GM21423 (cell line): ENCODE results near the gene FCER2.
"Not testable (repeated sequence)": the region's sequence is repeated elsewhere in the genome, so short reads cannot be mapped to it uniquely, and the experiment has no call there.

Experiments
- ATAC-seq: cut with Tn5 transposase; IDR thresholded peaks from one replicate; pipeline ENCODE4 v1.9.1; 2021; ENCODE audit warnings: mild to moderate bottlenecking, moderate library complexity; ENCODE audit not compliant: unreplicated experiment

The FCER2 gene, protein sequence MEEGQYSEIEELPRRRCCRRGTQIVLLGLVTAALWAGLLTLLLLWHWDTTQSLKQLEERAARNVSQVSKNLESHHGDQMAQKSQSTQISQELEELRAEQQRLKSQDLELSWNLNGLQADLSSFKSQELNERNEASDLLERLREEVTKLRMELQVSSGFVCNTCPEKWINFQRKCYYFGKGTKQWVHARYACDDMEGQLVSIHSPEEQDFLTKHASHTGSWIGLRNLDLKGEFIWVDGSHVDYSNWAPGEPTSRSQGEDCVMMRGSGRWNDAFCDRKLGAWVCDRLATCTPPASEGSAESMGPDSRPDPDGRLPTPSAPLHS

DNA sequence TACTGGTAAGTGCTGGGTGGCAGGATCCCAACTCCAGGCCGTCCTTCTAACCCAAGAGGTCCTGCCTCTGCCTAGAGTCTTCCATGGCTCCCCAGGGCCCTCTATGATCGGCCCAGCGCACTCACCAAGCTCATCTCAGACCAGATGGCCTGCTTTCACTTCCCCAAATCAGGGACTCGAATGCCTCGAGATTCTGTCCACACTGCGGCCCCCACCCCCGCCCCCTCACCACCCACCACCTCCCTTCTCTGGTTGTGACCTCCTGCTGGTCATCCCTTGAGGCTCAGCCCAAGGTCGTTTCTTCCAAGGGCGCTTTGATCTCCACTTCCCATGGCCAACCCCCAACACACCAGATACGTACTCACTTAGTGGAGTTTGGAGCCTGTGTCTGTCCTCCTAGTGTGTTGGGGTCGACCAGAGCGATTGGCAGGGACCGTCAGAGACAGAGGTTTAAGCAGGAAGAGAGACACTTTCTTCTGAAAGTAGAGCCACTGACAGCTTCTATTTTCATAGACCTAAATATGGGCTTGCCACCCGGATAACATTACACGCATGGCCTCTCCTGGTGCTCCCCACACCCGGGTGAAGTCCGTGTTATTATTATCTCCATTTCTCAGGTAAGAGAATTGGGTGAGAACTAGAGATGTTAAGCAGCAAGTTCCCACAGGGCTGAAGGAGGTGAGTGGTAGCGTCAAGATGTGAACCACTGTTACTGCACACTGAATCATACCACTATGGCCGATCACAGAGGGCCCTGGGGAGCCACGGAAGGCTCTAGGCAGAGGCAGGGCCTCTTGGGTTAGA lies at the start of gene FCER2:
Gene FCER2 (minus strand): TSS at position 478 of the 804 bp plus-strand sequence. CDS start 2,371 bp downstream, outside the sequence.
- peak; percentile 44 for ATAC-seq

DNA sequence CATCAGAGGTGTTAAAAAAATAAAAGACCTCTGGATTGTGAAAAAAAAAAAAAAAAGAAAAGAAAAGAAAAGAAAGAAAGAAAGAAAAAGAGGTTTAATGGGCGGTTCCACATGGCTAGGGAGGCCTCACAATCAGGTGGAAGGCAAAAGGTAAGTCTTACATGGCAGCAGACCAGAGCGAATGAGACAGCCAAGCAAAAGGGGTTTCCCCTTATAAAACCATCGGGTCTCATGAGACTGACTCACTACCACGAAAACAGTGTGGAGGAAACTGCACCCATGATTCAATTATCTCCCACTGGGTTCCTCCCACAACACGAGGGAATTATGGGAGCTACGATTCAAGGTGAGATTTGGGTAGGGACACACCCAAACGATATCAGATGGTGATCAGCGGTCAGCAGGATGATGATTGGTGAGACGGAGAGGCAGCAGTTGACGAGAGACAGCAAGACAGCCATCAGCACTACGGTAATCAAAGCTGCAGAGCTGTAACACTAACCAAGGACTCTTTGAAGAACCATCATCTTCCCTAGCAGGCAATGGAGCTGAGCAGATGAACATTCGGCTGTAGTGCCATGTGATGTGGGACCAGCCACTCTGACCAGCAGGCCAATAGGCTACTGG lies 49.3 kb upstream of the FCER2 start:
- ATAC-seq, result no peak

DNA sequence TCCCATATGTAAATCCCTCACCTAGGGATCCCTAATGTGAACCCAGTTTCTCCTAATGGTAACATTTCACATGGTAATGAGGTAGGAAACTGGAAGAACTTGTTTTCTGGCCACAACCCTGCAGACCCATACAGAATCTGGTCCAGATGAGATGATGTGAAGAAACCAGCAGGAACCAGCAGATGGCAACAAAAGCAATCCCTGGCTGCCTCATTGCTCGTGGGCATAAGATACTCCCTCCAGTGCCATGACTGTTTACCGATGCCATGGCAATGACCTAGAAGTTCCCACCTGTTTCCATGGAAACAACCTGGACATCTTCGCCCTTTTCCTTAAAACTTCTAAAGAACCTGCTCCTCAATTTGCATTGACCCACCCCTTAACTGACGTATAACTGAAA lies 46.8 kb upstream of the FCER2 start:
- ATAC-seq, result no peak

DNA sequence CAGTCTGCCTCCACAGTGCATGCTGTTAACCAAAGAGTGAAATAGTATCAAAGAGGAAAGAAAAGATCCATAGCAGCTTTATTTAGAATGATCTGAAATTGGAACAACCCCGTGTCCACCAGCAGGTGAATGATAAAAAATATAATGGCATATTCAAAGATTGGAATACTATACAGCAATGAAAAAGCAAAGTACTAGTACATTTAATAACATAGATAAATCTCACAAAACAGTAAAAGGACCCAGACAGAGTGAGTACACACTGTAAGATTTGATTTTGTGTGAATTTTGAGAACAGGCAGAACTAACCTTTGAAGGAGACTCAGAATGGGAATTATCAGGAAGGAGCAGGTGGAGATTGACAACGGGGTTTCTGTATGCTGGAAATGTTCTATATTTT lies 46.2 kb upstream of the FCER2 start:
- no peak for ATAC-seq

DNA sequence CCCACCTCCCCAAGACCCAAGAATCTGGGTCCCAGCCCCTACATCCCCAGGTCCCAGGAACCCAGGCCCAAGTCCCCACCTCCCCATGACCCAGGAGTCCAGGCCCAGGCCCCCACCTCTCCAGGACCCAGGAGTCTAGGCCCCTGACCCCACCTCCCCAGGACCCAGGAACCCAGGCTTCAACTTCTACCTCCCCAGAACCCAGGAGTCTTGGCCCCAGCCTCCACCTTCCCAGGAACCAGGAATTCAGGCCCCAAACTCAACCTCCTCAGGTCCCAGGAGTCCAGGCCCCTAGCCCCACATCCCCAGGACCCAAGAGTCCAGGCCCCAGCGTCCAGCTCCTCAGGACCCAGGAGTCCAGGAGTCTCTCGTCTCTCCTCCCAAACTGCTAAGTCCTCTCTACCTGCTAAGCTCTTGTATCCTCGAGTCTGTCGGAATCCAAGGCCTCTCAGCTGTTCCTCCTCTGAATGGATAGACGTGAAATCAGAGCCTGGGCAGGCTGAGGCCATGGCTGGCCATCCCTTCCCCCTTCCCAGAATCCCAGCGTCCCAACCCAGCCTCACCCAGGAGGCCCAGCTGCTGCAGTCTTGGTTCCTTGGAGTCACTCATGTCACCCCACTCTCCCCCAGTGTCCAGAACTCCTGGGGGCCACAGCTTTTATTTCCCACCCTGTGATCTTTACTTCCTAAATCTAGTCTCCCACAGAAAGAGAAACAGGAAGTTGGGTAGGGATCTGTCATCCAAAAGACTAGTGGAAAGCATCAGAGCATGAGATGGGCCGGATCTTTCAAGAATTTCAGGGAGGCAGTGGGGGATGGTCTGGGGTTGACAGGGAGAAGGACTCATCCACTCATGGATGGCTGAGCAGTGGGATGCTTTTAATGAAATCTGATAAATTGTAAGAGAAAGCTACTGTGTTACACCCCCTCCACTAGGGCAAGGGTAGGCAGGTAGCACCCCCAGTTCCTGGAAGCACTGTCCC lies 45.3 kb upstream of the FCER2 start, which contains the start of gene CD209:
Gene CD209 (minus strand): TSS at position 632 of the 982 bp plus-strand sequence. CDS start 23 bp downstream, at position 609.
- no peak for ATAC-seq

DNA sequence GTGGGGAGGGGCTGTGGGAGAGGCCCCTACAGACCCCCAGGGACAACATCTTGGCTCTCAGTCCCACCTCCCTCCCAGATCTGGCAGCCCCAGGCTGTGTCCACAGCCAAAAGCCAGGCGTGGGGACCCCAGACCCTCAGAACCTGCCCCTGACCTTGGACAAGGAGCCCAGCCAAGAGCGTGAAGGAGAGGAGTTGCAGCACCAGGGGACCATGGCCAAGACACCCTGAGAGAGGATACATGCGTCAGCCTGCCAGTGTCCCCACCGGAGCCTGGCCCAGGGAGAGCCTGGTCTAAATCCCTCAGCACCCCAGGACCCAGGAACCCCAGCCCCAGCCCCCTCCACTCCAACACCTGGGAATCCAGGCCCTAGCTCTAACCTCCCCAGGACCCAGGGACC lies 44.4 kb upstream of the FCER2 start:
- not testable (repeated sequence) for ATAC-seq

DNA sequence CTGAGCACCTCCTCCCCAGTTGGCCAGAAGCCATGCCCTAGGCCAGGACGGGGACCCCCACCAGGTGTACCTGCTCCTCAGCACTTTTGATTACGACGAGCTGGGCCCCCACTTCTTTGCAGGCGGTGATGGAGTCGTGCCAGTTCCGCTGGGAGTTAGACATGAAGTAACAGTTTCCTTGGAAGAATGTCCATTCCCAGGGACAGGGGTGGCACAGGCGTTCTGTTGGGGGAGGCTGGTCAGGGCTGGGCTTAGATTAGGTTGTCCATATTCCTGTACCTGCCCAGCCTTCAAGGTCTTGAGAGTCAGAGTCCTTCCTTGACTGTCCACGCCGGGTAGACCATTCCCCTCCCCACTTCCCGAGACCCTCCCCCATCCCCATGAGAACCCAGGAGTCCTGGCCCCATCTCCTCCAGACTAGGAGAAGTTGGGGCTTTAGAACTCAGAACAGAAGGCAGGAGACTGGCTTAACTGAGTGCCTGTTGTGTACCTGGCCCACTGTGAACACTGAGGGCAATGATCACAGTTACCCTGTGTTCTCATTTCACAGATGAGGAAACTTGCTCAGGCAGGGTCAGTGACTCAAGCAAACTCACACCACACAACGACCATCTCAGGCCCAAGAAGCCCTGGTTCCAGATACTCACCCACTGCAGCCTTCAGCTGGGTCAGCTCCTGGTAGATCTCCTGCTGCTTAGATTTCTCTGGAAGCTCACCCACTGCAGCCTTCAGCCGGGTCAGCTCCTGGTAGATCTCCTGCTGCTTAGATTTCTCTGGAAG lies 43.1 kb upstream of the FCER2 start:
- ATAC-seq, result no peak

DNA sequence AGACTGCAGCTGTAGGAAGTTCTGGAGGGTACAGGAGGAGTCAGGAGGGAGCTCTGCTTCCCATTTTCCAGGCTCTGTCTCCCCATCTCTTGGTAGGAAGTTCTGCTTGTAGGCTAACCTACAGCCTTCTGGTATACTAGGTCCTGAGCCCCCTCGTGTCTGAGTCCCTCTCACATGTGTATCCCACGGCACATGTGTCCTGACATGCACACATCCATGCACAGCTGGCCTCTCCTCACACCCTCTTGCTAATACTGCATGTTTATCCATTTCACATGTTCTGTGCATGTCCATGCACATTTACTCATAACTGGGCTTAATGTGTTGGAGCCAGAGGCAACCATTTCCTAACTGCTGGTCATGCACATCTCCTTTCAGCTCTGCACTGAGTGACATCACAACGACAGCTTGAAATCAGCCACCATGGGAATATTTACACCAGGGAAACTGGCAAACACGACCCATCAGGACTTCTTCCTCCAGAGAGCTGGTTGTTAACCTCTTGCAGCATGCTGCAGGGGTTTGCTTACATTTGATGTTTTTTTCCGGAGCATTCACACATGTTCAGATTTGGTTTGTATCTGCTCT lies 42.4 kb upstream of the FCER2 start:
- no peak for ATAC-seq

DNA sequence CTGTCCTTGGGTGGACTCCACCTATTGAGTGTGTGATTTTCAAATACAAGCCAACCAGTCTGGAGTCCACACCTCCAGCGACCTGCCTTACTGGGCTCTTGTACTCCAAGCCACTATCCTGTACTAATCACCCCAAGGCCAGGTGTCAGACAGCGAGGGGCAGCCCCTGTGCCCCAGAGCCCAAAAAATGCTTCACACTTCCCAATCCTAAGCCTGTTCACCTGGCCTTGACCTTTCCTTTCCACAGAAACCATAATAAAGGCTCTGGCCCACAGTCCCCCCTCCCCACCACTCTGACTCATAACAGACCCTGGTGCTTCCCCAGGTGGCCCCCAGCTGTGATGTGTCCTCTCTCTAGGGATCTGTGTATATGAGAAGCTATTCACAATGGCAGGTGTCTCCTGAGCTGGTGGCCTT lies 41.5 kb upstream of the FCER2 start:
- ATAC-seq, result peak; percentile 69

DNA sequence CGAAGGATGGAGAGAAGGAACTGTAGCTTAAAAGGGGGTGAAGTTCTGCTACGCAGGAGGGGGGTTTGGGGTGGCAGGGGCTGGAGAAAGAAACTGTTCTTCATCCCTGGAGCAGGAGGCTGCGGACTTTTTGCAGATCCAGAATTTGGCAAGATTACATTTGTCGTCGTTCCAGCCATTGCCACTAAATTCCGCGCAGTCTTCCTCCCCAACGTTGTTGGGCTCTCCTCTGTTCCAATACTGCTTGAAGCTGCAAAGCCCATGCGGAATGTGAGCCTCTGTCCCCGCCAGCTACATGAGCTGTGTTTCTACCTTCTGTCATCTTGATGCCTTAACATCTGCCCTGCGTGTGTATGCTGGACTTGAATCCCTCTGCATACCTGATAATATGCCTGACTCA lies 41.1 kb upstream of the FCER2 start:
- no peak for ATAC-seq

DNA sequence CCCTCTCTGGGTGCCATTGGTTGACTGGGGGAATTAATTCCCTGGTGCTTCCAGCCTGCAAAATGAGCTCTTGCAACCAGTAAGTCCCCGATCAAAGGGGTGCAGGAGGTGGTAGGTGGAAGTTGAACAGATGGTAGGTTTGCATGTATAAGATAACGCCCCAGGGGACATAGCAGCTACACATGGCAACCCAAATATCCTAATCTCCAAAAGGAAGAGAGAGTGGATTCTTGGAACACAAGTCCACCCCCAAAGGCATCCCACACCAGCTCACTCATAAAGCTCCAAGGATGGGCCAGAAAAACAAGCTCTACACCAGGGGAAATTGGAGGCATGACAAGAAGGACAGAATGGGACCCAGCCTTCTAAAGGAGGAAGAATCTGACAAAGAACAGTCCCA lies 40.6 kb upstream of the FCER2 start:
- ATAC-seq, result no peak

DNA sequence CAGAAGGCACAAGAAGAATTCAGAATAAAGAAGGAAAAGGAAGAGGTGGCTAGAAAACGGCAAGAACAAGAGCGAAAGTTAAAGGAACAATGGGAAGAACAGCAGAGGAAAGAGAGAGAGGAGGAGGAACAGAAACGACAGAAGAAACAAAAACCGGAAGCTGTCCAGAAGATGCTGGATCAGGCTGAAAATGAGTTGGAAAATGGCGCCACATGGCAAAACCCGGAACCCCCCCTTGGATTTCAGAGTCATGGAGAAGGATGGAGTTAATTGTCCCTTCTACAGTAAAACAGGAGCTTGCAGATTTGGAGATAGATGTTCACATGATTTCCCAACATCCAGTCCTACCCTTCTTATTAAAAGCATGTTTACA lies 38.7 kb upstream of the FCER2 start:
- no peak for ATAC-seq

DNA sequence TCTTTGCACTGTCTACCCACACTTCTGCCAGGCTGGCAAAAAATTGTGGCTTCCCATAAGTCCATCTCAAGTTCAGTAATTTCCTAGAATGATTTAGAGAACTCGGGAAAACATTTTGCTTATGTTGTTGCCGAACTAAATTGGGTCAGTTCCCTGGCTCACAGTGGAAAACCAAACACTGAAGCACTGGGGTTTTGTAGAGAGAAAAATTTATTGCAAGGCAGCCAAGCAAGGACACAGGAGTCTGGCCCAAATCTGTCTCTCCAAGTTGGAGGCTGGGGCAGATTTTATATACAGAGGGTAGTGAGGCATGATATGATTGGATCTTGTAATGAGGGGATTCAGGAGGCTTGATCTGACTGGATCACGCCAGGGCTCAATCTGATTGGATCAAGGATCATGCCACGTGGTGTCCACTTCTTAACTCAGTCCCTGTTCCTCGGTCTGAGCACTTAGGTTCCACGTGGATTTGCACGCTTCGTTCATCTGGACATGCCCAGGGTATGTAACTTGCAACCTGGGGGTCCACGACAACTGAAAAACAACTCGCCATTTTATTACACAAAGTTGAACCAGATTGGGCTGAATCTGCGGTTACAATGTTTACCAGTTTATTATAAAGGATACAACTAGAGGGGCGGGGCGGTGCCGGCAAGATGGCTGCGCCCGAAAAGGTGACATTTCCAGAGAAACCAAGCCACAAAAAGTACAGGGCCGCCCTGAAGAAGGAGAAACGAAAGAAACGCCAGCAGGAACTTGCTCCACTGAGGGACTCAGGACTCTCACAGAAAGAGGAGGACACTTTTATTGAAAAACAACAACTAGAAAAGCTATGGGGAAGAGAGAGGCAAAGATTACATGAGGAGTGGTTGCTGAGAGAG lies 38.1 kb upstream of the FCER2 start:
- ATAC-seq, result no peak

DNA sequence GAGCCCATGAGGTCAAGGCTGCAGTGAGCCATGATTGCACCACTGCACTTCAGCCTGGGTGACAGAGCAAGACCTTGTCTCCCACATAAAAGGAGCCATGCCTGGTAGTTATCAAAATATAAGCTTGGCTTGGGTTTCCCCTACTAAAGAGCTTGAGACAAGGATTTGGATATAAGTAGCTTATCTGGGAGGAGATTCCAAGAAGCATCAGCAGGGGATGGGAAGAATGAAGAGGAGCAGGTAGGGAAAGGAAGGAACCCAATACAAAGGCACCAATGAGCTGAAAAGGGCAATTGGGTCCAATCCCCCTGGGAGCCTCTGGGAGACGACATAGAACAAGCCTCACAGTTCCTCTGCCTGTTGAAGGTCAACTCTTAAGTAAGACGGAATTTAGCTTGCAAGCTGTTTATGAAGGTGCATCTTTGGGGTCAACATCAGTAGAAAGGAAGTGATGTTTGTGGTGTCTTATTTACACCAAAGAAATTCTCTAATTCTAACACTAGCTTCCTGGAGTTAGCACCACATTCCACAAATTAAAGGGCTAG lies 37.4 kb upstream of the FCER2 start:
- no peak for ATAC-seq

DNA sequence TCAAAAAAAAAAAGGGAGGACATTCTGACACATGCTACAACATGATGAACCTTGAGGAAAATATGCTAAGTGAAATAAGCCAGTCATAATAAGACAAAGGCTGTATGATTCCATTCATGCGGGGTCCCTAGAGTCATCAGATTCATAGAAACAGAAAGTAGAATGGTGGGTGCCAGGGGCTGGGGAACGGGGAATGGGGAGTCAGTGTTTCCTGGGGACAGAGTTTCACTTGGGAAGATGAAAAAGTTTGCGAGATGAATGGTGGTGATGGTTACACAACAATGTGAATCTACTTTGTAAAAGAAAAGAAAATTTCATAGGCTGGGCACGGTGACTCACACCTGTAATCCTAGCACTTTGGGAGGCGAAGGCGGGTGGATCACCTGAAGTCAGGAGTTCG lies 36.1 kb upstream of the FCER2 start:
- ATAC-seq, result no peak

DNA sequence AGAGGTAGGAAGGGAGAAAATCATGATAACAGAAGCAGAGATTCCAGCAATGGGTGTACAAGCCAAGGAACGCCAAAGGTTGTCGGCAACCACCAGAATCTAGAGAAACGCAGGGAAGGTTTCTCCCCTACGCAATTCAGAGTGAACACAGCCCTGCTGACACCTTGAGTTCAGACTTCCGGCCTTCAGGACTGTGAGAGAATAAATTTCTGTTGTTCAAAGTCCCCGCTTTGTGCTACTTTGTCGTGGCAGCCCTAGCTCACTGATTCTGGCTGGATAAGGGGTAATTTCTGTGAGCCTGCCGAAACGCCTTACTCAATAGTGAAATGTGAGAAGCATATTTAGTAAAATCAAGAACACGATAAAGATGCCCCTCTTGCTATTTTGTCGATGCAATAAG lies 35.3 kb upstream of the FCER2 start:
- no peak for ATAC-seq

DNA sequence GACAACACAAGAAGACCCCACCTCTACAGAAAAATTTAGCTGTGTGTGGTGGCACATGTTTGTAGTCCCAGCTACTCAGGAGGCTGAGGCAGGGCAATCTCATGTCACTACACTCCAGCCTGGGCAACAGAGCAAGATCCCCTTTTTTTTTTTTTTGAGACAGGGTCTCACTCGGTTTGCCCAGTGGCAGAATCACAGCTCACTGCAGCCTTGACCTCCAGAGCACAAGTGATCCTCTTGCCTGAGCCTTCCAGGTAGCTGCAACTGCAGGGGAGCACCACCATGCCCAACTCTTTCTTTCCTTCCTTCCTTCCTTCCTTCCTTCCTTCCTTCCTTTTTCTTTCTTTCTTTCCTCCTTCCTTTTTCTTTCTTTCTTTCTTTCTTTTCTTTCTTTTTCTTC lies 34.2 kb upstream of the FCER2 start:
- ATAC-seq, result no peak
